Activated T-helper 2 cell treated with anti-CD3 and anti-CD28 coated beads, Interferon-gamma antibody, Interleukin-2, Interleukin-4, amounts not matched to agents 10 μg/mL and 5 μg/mL and 100 μg/mL, durations not matched to agents 14 hours and 24 hours and 36 hours (primary cell): Measurements from ENCODE around the gene PRPF6. TPM values are rescaled to one million over a fixed set of nuclear protein-coding genes. Genes with fewer than 3 reads are reported as not detected.
"Not testable (repeated sequence)": the region's sequence is repeated elsewhere in the genome, so short reads cannot be mapped to it uniquely, and the experiment has no call there.

Source experiments
- DNase-seq: peaks from one replicate; pipeline ENCODE4 v3.0.0; 2021; ENCODE audit warnings: low spot score
- H3K27ac Mint-ChIP-seq: one replicate; pipeline ENCODE4 v1.8.0; 2021; ENCODE audit warnings: mixed read lengths
- H3K27me3 Mint-ChIP-seq: one replicate; pipeline ENCODE4 v1.8.0; 2021; ENCODE audit warnings: low read depth, mixed read lengths
- H3K36me3 Mint-ChIP-seq: one replicate; pipeline ENCODE4 v1.8.0; 2021; ENCODE audit warnings: low read depth, mixed read lengths
- H3K4me1 Mint-ChIP-seq: one replicate; pipeline ENCODE4 v1.8.0; 2021; ENCODE audit warnings: low read depth, mixed read lengths
- H3K4me3 Mint-ChIP-seq: one replicate; pipeline ENCODE4 v1.8.0; 2021; ENCODE audit warnings: low read depth, mild to moderate bottlenecking, moderate library complexity, mixed read lengths
- H3K9me3 Mint-ChIP-seq: one replicate; pipeline ENCODE4 v1.8.0; 2021; ENCODE audit warnings: mixed read lengths
- intact Hi-C: fragments of 100-400 bp; cut with micrococcal nuclease; formaldehyde crosslinking; loops from one replicate; pipeline ENCODE4 v1.15.1; 2023
- total RNA-seq: library from RNA; stranded (reverse); gene quantifications from 2 replicates; pipeline ENCODE4 v1.2.3, GENCODE V29; 2022

The PRPF6 gene
- total RNA-seq, 1 donor from 2014 or later = 70.3 TPM

DNA sequence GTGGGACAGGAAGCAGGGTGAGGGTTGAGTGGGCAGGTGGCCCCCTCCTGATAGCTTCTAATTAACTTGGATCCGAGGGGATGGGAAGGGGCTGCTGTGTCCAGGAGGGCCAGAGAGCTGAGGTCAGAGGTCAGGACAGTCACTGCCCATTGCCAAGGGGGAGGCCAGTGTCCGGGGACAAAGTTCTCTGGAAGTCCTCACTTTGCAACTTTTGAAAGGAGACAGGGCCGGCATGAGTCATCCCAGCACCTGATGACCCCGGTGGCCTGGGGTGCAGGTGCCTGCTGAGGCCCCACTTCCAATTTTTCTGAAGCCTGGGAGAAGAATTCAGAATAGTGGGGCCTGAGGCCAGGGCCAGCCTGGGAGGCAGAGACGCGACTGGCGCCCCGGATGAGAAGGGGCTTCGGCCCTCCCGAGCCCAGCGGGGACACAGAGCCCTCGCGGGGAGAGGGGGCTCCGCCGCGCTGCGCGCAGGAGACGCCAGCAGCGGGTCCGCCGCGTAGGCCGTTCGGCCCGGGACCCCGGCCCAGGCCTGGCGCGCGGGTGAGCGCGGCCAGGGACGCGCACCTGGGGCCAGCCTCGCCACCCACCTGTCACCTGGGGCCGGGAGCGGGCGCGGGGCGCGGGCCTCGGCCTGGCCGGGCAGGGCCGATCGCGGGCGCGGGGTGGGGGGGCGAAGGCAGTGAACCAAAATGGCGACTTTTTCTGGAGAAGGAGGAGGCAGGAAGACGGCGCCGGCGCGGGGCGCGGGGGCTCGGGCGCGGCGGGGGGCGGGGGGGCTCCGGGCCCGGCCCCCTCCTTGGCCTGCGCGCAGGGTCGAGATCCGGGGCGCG is 11.8 kb upstream of the PRPF6 start:
- no peaks in the 10 kb centered on the region for H3K27me3 Mint-ChIP-seq
- H3K36me3 Mint-ChIP-seq = peaks cover 37% of the 10 kb centered on the region
- no peaks in the 10 kb centered on the region for H3K9me3 Mint-ChIP-seq
- intact Hi-C loops = no loop called here
- no peak for DNase-seq
- H3K4me1 Mint-ChIP-seq = peaks cover 12% of the 10 kb centered on the region
- H3K4me3 Mint-ChIP-seq = peak overlapping the region; percentile 86
- peak overlapping the region; percentile 83 for H3K27ac Mint-ChIP-seq

GRCh38 chr20:63969838-63970713 is 10.9 kb upstream of the PRPF6 start, which contains the start of gene ZNF512B:
TSS of gene ZNF512B (minus strand) at chr20:63969930. CDS start at chr20:63967950, 1,980 bp downstream.
- peaks cover 43% of the 10 kb centered on the region for H3K36me3 Mint-ChIP-seq
- no peaks in the 10 kb centered on the region for H3K9me3 Mint-ChIP-seq
- peak within 1 kb of the TSS; percentile 83 for H3K27ac Mint-ChIP-seq
- peak within 1 kb of the TSS; percentile 86 for H3K4me3 Mint-ChIP-seq
- intact Hi-C loops = loop anchor here (10.0 kb wide), 2 partner anchors 105 to 265 kb away; partner anchors contain the start of genes ABHD16B, ARFRP1, TPD52L2 and ZGPAT
- H3K27me3 Mint-ChIP-seq = no peaks in the 10 kb centered on the region
- peaks cover 15% of the 10 kb centered on the region for H3K4me1 Mint-ChIP-seq
- peak; percentile 51 for DNase-seq

DNA sequence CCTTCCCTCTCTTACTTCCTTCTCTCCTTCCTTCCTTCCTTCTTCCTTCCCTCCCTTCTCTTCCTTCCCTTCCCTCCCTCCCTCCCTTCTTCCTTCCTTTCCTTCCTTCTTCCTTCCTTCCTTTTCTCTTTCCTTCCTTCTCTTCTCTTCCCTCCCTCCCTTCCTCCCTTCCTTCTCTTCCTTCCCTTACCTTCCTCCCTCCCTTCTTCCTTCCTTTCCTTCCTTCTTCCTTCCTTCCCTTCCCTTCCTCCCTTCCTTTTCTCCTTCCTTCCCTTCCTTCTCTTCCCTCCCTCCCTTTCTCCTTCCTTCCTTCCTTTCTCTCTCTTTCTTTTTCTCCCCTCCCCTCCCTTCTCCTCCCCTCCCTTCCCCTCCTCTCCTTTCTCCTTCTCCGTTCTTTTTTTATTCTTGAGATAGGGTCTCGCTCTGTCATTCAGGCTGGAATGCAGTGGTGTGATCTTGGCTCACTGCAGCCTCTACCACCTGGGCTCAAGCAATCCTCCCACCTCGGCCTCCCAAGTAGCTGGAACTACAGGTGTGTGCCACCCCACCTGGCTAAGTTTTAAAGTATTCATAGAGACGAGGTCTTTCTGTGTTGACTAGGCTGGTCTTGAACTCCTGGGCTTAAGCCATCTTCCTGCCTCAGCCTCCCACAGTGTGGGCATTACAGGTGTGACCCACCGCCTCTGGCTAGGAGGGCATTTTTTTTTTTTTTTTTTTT is 10.1 kb upstream of the PRPF6 start:
- no peak for DNase-seq
- Mint-ChIP-seq H3K4me3 (peak overlapping the region; percentile 77), H3K27ac (peak overlapping the region; percentile 38), H3K4me1 (peaks cover 15% of the 10 kb centered on the region), H3K36me3 (peaks cover 43% of the 10 kb centered on the region), H3K9me3 (no peaks in the 10 kb centered on the region), H3K27me3 (no peaks in the 10 kb centered on the region)
- intact Hi-C loops = loop anchor here (10.0 kb wide), 2 partner anchors 106 to 266 kb away; partner anchors contain the start of genes ABHD16B, ARFRP1, TPD52L2 and ZGPAT

GRCh38 chr20:63971960-63972311 is 9.0 kb upstream of the PRPF6 start:
- not testable (repeated sequence) for H3K27me3 Mint-ChIP-seq, H3K9me3 Mint-ChIP-seq, DNase-seq, H3K27ac Mint-ChIP-seq, H3K4me3 Mint-ChIP-seq
- peaks cover 43% of the 10 kb centered on the region for H3K36me3 Mint-ChIP-seq
- intact Hi-C loops = loop anchor here (10.0 kb wide), 2 partner anchors 107 to 267 kb away; partner anchors contain the start of genes ABHD16B, ARFRP1, TPD52L2 and ZGPAT
- H3K4me1 Mint-ChIP-seq = peaks cover 23% of the 10 kb centered on the region

DNA sequence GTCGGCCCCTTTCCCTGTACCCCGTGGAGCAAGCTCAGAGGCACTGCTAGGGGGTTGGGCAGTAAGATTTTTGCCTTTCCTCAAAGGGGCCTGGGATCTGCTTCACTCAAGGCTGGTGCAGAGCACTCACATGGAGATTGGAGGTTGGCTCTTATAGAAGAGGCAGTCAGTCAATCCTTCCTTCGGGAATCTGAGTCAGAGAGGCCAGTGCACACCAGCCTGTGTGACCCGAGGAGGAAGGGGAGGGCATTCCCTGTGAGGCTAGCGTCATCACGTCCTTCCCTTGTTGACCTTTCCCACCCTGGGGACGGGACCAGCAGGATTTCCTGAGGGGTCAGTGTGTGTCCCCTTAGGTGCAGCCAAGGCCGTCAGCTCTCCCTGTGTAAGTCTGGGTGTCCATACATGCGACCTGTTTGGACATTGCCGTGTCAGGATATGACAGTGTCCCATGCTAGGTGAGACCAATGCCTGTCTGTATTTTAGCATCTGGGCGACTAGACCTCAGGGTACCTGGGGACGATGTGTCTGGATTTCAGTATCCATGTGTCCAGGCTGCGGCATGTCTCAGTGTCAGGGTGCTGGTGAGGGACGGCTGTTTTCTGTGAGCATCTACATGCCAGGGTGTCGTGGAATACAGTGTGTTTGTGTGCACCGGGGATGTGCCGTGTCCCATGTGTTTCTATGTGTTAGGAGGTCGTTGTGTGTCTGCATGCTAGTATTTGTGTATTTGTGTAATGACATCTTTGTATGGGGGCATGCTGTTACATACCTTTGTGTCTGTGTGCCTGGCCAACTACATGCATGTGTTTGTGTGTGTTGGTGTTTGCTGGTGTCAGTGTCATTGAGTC is 8.4 kb upstream of the PRPF6 start:
- Mint-ChIP-seq H3K4me3 (no peak overlapping the region), H3K36me3 (peaks cover 44% of the 10 kb centered on the region), H3K27me3 (no peaks in the 10 kb centered on the region), H3K27ac (no peak overlapping the region), H3K9me3 (no peaks in the 10 kb centered on the region), H3K4me1 (peaks cover 29% of the 10 kb centered on the region)
- intact Hi-C loops = loop anchor here (10.0 kb wide), 2 partner anchors 108 to 268 kb away; partner anchors contain the start of genes ABHD16B, ARFRP1, TPD52L2 and ZGPAT
- DNase-seq = no peak

DNA sequence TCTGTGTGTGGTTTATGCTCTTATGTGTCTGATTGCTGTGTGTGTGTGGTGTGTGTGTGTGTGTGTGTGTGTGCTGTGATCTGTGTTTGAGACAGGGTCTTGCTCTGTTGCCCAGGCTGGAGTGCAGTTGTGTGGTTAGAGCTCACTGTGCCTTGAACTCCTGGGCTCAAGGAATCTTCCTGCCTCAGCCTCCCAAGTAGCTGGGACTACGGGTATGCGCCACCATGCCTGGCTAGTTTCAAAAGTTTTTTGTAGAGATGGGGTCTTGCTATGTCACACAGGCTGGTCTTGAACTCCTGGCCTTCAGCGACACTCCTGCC is 7.8 kb upstream of the PRPF6 start:
- intact Hi-C loops = loop anchor here (10.0 kb wide), 2 partner anchors 108 to 268 kb away; partner anchors contain the start of genes ABHD16B, ARFRP1, TPD52L2 and ZGPAT
- Mint-ChIP-seq H3K4me1 (peaks cover 35% of the 10 kb centered on the region), H3K27me3 (no peaks in the 10 kb centered on the region), H3K9me3 (no peaks in the 10 kb centered on the region), H3K27ac (no peak overlapping the region), H3K4me3 (no peak overlapping the region), H3K36me3 (peaks cover 43% of the 10 kb centered on the region)
- no peak for DNase-seq

- H3K4me3 Mint-ChIP-seq = no peak overlapping the region
- no peaks in the 10 kb centered on the region for H3K9me3 Mint-ChIP-seq
- H3K4me1 Mint-ChIP-seq = peaks cover 36% of the 10 kb centered on the region
- H3K36me3 Mint-ChIP-seq = peaks cover 36% of the 10 kb centered on the region
- DNase-seq = peak; percentile 66
- intact Hi-C loops = loop anchor here (1.0 to 10.0 kb wide), 3 partner anchors 109 to 436 kb away; partner anchors contain the start of genes ABHD16B, ARFRP1, TPD52L2 and ZGPAT
- H3K27me3 Mint-ChIP-seq = no peaks in the 10 kb centered on the region
- no peak overlapping the region for H3K27ac Mint-ChIP-seq
Observed at GRCh38 chr20:63973636-63974401, 7.1 kb upstream of the PRPF6 start.

GRCh38 chr20:63974402-63975200 is 6.3 kb upstream of the PRPF6 start:
- DNase-seq = no peak
- Mint-ChIP-seq H3K27ac (no peak overlapping the region), H3K27me3 (no peaks in the 10 kb centered on the region), H3K36me3 (peaks cover 33% of the 10 kb centered on the region), H3K4me3 (no peak overlapping the region), H3K4me1 (peaks cover 34% of the 10 kb centered on the region), H3K9me3 (no peaks in the 10 kb centered on the region)
- intact Hi-C loops = loop anchor here (1.0 to 10.0 kb wide), 3 partner anchors 110 to 436 kb away; partner anchors contain the start of genes ABHD16B, ARFRP1, TPD52L2 and ZGPAT

- peaks cover 33% of the 10 kb centered on the region for H3K36me3 Mint-ChIP-seq
- peaks cover 46% of the 10 kb centered on the region for H3K4me1 Mint-ChIP-seq
- DNase-seq, H3K27me3 Mint-ChIP-seq, H3K9me3 Mint-ChIP-seq: not testable (repeated sequence)
- H3K27ac Mint-ChIP-seq = peak overlapping the region; percentile 56
- intact Hi-C loops = loop anchor here (10.0 kb wide), 2 partner anchors 112 to 272 kb away; partner anchors contain the start of genes ABHD16B, ARFRP1, TPD52L2 and ZGPAT
- peak overlapping the region; percentile 83 for H3K4me3 Mint-ChIP-seq
Observed at GRCh38 chr20:63976511-63976910, 4.4 kb upstream of the PRPF6 start.

- peaks cover 50% of the 10 kb centered on the region for H3K4me1 Mint-ChIP-seq
- H3K4me3 Mint-ChIP-seq = peak overlapping the region; percentile 83
- peaks cover 37% of the 10 kb centered on the region for H3K36me3 Mint-ChIP-seq
- intact Hi-C loops = loop anchor here (1.0 to 10.0 kb wide), 3 partner anchors 81 to 272 kb away; partner anchors contain the start of genes ABHD16B, ARFRP1, TPD52L2 and ZGPAT
- H3K27me3 Mint-ChIP-seq = no peaks in the 10 kb centered on the region
- no peak for DNase-seq
- H3K27ac Mint-ChIP-seq = peak overlapping the region; percentile 79
- H3K9me3 Mint-ChIP-seq = no peaks in the 10 kb centered on the region
Observed at GRCh38 chr20:63976980-63977738, 3.8 kb upstream of the PRPF6 start.
